Ovary (tissue), 9 donors: ENCODE measurements around the gene DTYMK. TPM values are rescaled to one million over a fixed set of nuclear protein-coding genes. Genes with fewer than 3 reads are reported as not detected.

Experiments used
- DNase-seq, 5 donors: peaks; one replicate each; pipeline ENCODE4 v3.0.0-alpha.2; 2019 to 2020
- H3K27ac ChIP-seq, 2 donors: fragments of 200-600 bp; one replicate each; pipeline versions ENCODE4 v1.5.1 to v1.8.0; 2019 to 2022
- H3K27me3 ChIP-seq: fragments of 200-600 bp; one replicate; pipeline ENCODE4 v1.8.0; 2022
- H3K36me3 ChIP-seq: fragments of 200-600 bp; sonication (generic); one replicate; pipeline ENCODE4 v1.5.1; 2019
- H3K4me1 ChIP-seq: one replicate; pipeline ENCODE4 v1.8.1; 2013; ENCODE audit warnings: mild to moderate bottlenecking, moderate library complexity; ENCODE audit not compliant: insufficient read depth
- H3K4me3 ChIP-seq: fragments of 200-600 bp; sonication (generic); one replicate; pipeline ENCODE4 v1.5.1; 2017
- H3K9me3 ChIP-seq, 2 donors: fragments of 200-600 bp in 1 of 2; sonication (generic) in 1 of 2; one replicate each; pipeline versions ENCODE4 v1.5.1 to v1.8.1; 2013 to 2019; ENCODE audit warnings: mild to moderate bottlenecking in 1 of 2, moderate library complexity in 1 of 2
- CTCF ChIP-seq, 3 donors: fragments of 450-650 bp in 2 of 3; fragments of 200-600 bp in 1 of 3; IDR thresholded peaks; one replicate each; pipeline versions ENCODE4 v1.5.1 to v1.8.0; 2016 to 2022; ENCODE audit warnings: antibody characterized with exemption in 3 of 3, mild to moderate bottlenecking in 1 of 3
- EP300 ChIP-seq: sonication (generic); formaldehyde crosslinking; IDR thresholded peaks from one replicate; pipeline ENCODE4 v1.6.1; 2017; ENCODE audit warnings: antibody characterized with exemption
- POLR2A ChIP-seq: fragments of 450-650 bp; IDR thresholded peaks from one replicate; pipeline ENCODE4 v1.6.1; 2017; ENCODE audit warnings: antibody characterized with exemption, mild to moderate bottlenecking, moderate library complexity
- WGBS, 3 donors: extraction: QIAGEN DNeasy Blood & Tissue Kit in 1 of 3; methylation state at CpG; one replicate each; pipeline versions ENCODE4 v1.1.5 to v1.1.7; 2013 to 2017; 5-methylcytosine and 5-hydroxymethylcytosine counted together
- intact Hi-C, 4 donors: fragments of 100-400 bp; cut with DNase I; formaldehyde crosslinking; loops; one replicate each; pipeline versions ENCODE4 v1.11.0 to v1.15.1; 2022 to 2023
- polyA plus RNA-seq, 2 donors: library from polyadenylated mRNA; stranded (reverse); fragments of 200-250 nt in 1 of 2; fragments of 350-450 nt in 1 of 2; fragmentation: Illumina TruSeq in 1 of 2; extraction: RNeasy Lipid Tissue Mini Kit (QIAGEN cat#74804) in 1 of 2; gene quantifications; one replicate each; pipeline ENCODE4 v1.2.3, GENCODE V29; 2013 to 2014
- total RNA-seq, 7 donors: library from RNA; depleted of rRNA in 2 of 7; stranded (reverse); fragments of >200 nt in 2 of 7; fragmentation: NEBNext Ultra II Directional in 3 of 7; extraction: Animal tissue kit (Norgen Biotek cat#: 25700) in 3 of 7; gene quantifications; one replicate each; pipeline versions ENCODE4 v1.1.0 to v1.2.4, GENCODE V29; 2016 to 2023
- donor health status: DM: no; HTN: no; CAD: no; lungs with moderate emphysema.
- donor health status: DM: no; HTN: no; CAD: no.
- donor health status: Bipolar disorder and iron deficiency.
- donor health status: DM: yes; HTN: yes; CAD: no.
- donor health status: DM: no; HTN: no; CAD: no.
- donor health status: DM: yes; HTN: yes; CAD: no.

DTYMK gene
- total and polyA plus RNA-seq, 9 donors = 3.7 to 17.9 (median 12.5) TPM

DNA sequence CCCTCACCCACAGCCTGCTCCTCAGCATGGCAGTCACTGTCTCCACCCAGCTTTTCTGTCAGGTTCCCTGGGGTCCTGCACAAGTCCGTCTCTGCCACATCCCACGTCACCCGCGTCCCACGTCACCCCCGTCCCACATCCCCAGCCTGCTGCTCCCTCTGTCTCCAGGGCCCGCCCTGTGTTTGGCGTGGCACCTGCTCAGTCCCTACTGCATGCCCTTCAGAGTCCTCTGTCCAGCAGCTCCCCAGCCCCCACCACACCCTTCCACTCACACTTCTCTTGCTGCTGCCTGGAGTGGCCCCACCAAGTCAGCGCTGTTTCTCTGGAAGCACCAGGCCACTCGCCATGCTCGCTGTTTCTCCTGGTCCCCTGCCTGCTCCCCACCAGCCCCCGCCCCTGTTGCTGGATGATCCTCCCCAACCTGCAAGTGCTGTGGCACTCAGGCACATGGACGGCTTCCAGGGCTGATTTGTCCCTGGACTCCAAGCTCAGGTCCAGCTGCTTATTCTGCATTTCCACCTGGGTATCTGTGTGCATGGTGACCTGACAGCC lies 30.3 kb downstream of the DTYMK start:
- Histone ChIP-seq H3K36me3 (no peaks in the 10 kb centered on the region), H3K27me3 (no peaks in the 10 kb centered on the region), H3K4me3 (no peak overlapping the region), H3K4me1 (no peaks in the 10 kb centered on the region), H3K9me3 (no peaks in the 10 kb centered on the region), H3K27ac (no peak overlapping the region)
- intact Hi-C loops = loop anchor here in 2 of 4 donors (10.0 kb wide), 1 partner anchor 801 kb away; no protein-coding TSS in a partner anchor
- TF ChIP-seq POLR2A (no peak), CTCF (IDR thresholded peaks at IDR 0.05) (no peak), EP300 (no peak)
- 95 to 96% (median 95%) methylated on average over 13 of the region's 13 CpGs for WGBS, 3 donors
- DNase-seq = peak in 1 of 5 donors; percentile 33

GRCh38 chr2:241655516-241656189 lies 31.0 kb downstream of the DTYMK start:
- TF ChIP-seq CTCF (IDR thresholded peaks at IDR 0.05) (no peak), EP300 (no peak), POLR2A (no peak)
- no peaks in the 10 kb centered on the region for H3K4me1 ChIP-seq
- H3K4me3 ChIP-seq = no peak overlapping the region
- intact Hi-C loops = loop anchor here in 2 of 4 donors (10.0 kb wide), 1 partner anchor 801 kb away; no protein-coding TSS in a partner anchor
- no peaks in the 10 kb centered on the region for H3K27me3 ChIP-seq
- 84 to 88% (median 86%) methylated on average over 17 of the region's 17 CpGs for WGBS, 3 donors
- no peak overlapping the region for H3K27ac ChIP-seq
- no peaks in the 10 kb centered on the region for H3K36me3 ChIP-seq
- DNase-seq = no peak
- no peaks in the 10 kb centered on the region for H3K9me3 ChIP-seq

- H3K9me3 ChIP-seq = no peaks in the 10 kb centered on the region
- no peaks in the 10 kb centered on the region for H3K27me3 ChIP-seq
- no peaks in the 10 kb centered on the region for H3K36me3 ChIP-seq
- intact Hi-C loops = loop anchor here in 2 of 4 donors (10.0 kb wide), 1 partner anchor 800 kb away; no protein-coding TSS in a partner anchor
- DNase-seq = no peak
- H3K4me1 ChIP-seq = no peaks in the 10 kb centered on the region
- no peak overlapping the region for H3K4me3 ChIP-seq
- no peak for TF ChIP-seq EP300
- no peak for TF ChIP-seq POLR2A
- TF ChIP-seq CTCF (IDR thresholded peaks at IDR 0.05) = no peak
- WGBS, 3 donors = 79 to 85% (median 84%) methylated on average over 12 of the region's 12 CpGs
- no peak overlapping the region for H3K27ac ChIP-seq
Observed at GRCh38 chr2:241654551-241654950, 32.1 kb downstream of the DTYMK start.

DNA sequence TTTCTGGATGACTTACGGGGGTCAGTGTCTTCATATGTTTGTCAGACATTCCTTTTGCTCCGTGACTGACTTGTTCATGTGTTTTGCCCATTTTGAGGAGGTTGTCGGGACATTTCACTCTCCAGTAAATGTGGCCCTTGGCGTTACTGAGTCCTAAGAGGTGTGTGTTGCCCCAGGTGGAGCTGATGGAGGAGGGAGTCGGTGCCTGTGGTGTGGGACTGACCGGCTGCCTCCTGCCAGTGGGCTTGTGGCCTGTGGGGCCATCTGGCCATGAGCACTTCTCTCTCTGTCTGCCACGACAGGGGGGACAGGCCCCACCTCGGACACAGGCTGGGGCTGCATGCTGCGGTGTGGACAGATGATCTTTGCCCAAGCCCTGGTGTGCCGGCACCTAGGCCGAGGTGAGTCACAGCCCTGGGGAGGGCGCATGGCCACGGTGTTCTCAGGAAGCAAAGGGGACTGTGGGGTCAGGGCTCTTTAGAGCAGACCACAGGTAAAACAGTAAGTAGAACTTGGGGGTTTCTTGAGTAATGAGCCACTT lies 33.3 kb downstream of the DTYMK start:
- H3K9me3 ChIP-seq = no peaks in the 10 kb centered on the region
- 91 to 97% (median 93%) methylated on average over 12 to 13 of the region's 13 CpGs for WGBS, 3 donors
- H3K27me3 ChIP-seq = no peaks in the 10 kb centered on the region
- H3K4me1 ChIP-seq = no peaks in the 10 kb centered on the region
- intact Hi-C loops = loop anchor here in 2 of 4 donors (10.0 kb wide), 1 partner anchor 798 kb away; no protein-coding TSS in a partner anchor
- TF ChIP-seq EP300 (no peak), CTCF (IDR thresholded peaks at IDR 0.05) (no peak), POLR2A (no peak)
- no peak overlapping the region for H3K4me3 ChIP-seq
- H3K27ac ChIP-seq = no peak overlapping the region
- no peaks in the 10 kb centered on the region for H3K36me3 ChIP-seq
- no peak for DNase-seq
